Chondrocyte (in vitro differentiated cells): ENCODE data around the gene WNK2. TPM values are rescaled to one million over a fixed set of nuclear protein-coding genes. Genes with fewer than 3 reads are reported as not detected.

ENCODE experiments used
- DNase-seq: peaks from one replicate; pipeline ENCODE4 v3.0.0; 2021; ENCODE audit warnings: mixed read lengths, low spot score
- H3K27ac Mint-ChIP-seq: one replicate; pipeline ENCODE4 v1.8.0; 2021; ENCODE audit warnings: mild to moderate bottlenecking, moderate library complexity, mixed read lengths; ENCODE audit not compliant: unreplicated experiment
- H3K27me3 Mint-ChIP-seq: 2 replicates; pipeline ENCODE4 v1.8.0; 2021; ENCODE audit warnings: low read depth, mixed read lengths
- H3K36me3 Mint-ChIP-seq: 2 replicates; pipeline ENCODE4 v1.8.0; 2021; ENCODE audit warnings: low read depth, mixed read lengths
- H3K4me1 Mint-ChIP-seq: 2 replicates; pipeline ENCODE4 v1.8.0; 2021; ENCODE audit warnings: low read depth, mild to moderate bottlenecking, mixed read lengths
- H3K4me3 Mint-ChIP-seq: one replicate; pipeline ENCODE4 v1.8.0; 2021; ENCODE audit warnings: mild to moderate bottlenecking, moderate library complexity, mixed read lengths; ENCODE audit not compliant: unreplicated experiment
- H3K9me3 Mint-ChIP-seq: 2 replicates; pipeline ENCODE4 v1.8.0; 2021; ENCODE audit warnings: low read depth, mixed read lengths
- CTCF ChIP-seq: fragments of 200-600 bp; sonication (generic); IDR thresholded peaks from 2 replicates; pipeline ENCODE4 v1.5.0; 2021; ENCODE audit warnings: antibody characterized with exemption, mild to moderate bottlenecking, moderate library complexity
- total RNA-seq: library from RNA; stranded (reverse); gene quantifications from 3 replicates; pipeline ENCODE4 v1.2.1, GENCODE V29; 2021

The WNK2 gene
- total RNA-seq, 1 donor from 2014 or later, result 2.3 TPM

DNA sequence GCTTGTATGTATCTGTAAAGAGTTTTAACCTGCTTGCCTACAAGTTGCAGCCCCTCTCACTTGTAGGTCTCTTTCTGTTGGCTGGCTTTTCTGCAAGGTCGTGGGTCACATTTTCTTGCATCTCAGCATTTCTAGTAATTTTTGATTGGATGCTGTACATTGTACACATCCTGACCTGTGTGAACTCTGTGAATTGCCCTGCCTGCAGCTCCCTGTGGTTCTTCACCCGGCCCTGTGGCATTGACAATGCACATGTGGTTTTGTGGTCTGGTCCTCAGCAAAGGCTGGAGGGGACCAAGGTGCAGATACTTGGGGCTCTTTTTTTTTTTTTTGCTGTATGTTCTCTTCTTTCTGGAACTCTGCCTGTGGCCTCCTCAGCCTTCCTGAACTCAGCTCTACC, 53.6 kb downstream of the WNK2 start:
- no peak for DNase-seq
- Mint-ChIP-seq H3K9me3 (no peaks in the 10 kb centered on the region), H3K27ac (no peak overlapping the region), H3K36me3 (no peaks in the 10 kb centered on the region), H3K4me1 (peaks cover 4% of the 10 kb centered on the region), H3K27me3 (peaks cover 13% of the 10 kb centered on the region), H3K4me3 (no peak overlapping the region)
- TF ChIP-seq CTCF, result no peak

- TF ChIP-seq CTCF, result no peak
- peaks cover 11% of the 10 kb centered on the region for H3K27me3 Mint-ChIP-seq
- H3K36me3 Mint-ChIP-seq, result no peaks in the 10 kb centered on the region
Observed at GRCh38 chr9:93238953-93239925, 55.3 kb downstream of the WNK2 start.

GRCh38 chr9:93240891-93241334, 57.0 kb downstream of the WNK2 start:
- peaks cover 11% of the 10 kb centered on the region for H3K27me3 Mint-ChIP-seq
- no peaks in the 10 kb centered on the region for H3K9me3 Mint-ChIP-seq
- TF ChIP-seq CTCF, result no peak
- no peak overlapping the region for H3K4me3 Mint-ChIP-seq
- H3K27ac Mint-ChIP-seq, result no peak overlapping the region
- H3K4me1 Mint-ChIP-seq, result no peaks in the 10 kb centered on the region
- H3K36me3 Mint-ChIP-seq, result no peaks in the 10 kb centered on the region
- no peak for DNase-seq

More at GRCh38 chr9:93238953-93239925, 55.3 kb downstream of the WNK2 start:
- H3K9me3 Mint-ChIP-seq, result no peaks in the 10 kb centered on the region
- DNase-seq, result no peak
- no peak overlapping the region for H3K27ac Mint-ChIP-seq
- no peak overlapping the region for H3K4me3 Mint-ChIP-seq
- peaks cover 1% of the 10 kb centered on the region for H3K4me1 Mint-ChIP-seq

- no peaks in the 10 kb centered on the region for H3K4me1 Mint-ChIP-seq
- peaks cover 7% of the 10 kb centered on the region for H3K27me3 Mint-ChIP-seq
- no peak for DNase-seq
- no peak overlapping the region for H3K27ac Mint-ChIP-seq
- no peaks in the 10 kb centered on the region for H3K9me3 Mint-ChIP-seq
- TF ChIP-seq CTCF, result no peak
- no peaks in the 10 kb centered on the region for H3K36me3 Mint-ChIP-seq
- no peak overlapping the region for H3K4me3 Mint-ChIP-seq
Observed at GRCh38 chr9:93243112-93243511, 59.2 kb downstream of the WNK2 start.

GRCh38 chr9:93244101-93244500, 60.2 kb downstream of the WNK2 start:
- TF ChIP-seq CTCF, result no peak
- no peak for DNase-seq
- Mint-ChIP-seq H3K27me3 (peaks cover 7% of the 10 kb centered on the region), H3K4me3 (no peak overlapping the region), H3K4me1 (peaks cover 5% of the 10 kb centered on the region), H3K36me3 (no peaks in the 10 kb centered on the region), H3K9me3 (no peaks in the 10 kb centered on the region), H3K27ac (no peak overlapping the region)
